ENCODE measurements around the gene RASGEF1C. TPM values are rescaled to one million over a fixed set of nuclear protein-coding genes. Genes with fewer than 3 reads are reported as not detected.

Gene RASGEF1C
- total RNA-seq, 5 donors from 2014 or later (not counting 1 experiment from before 2014, with no cell fraction given): not detected

- Mint-ChIP-seq H3K4me3 (no peak overlapping the region), H3K9me3 (peaks cover 0 to 16% (median 13%) of the 10 kb centered on the region in 3 donors), H3K27me3 (peaks cover 0 to 11% of the 10 kb centered on the region in 2 donors), H3K4me1 (no peaks in the 10 kb centered on the region), H3K36me3 (no peaks in the 10 kb centered on the region), H3K27ac (no peak overlapping the region)
- Histone ChIP-seq H3K4me1 (ENCODE audit: control insufficient read depth in 1 of 2, extremely low read depth in 1 of 2, insufficient read depth in 2 of 2, low read length in 2 of 2) (no peaks in the 10 kb centered on the region), H3K27me3 (replicated peaks in 1 of 2; ENCODE audit: control insufficient read depth in 2 of 2, extremely low read depth in 1 of 2, insufficient read depth in 2 of 2, low read length in 1 of 2) (peaks cover 0 to 11% of the 10 kb centered on the region in 2 experiments), H3K4me3 (ENCODE audit: control insufficient read depth in 1 of 2, extremely low read depth in 1 of 2, low read length in 1 of 2) (no peak overlapping the region), H3K36me3 (ENCODE audit: control insufficient read depth in 2 of 2, extremely low read depth in 1 of 2, insufficient read depth in 1 of 2, low read length in 1 of 2) (no peaks in the 10 kb centered on the region), H3K27ac (ENCODE audit: low read length) (no peak overlapping the region), H3K9me3 (no peaks in the 10 kb centered on the region)
- CTCF ChIA-PET: no interaction called here
- no CpG with 5 or more reads among the region's 2 CpGs for WGBS (ENCODE audit: insufficient coverage)
- no peak for DNase-seq
- POLR2A ChIA-PET: no interaction called here
- ATAC-seq (replicated peaks in 1 of 4): no peak
These were observed 21.2 kb downstream of the RASGEF1C start for GRCh38 chr5:180187767-180188166.

GRCh38 chr5:180180846-180181245 is 28.2 kb downstream of the RASGEF1C start:
- WGBS (ENCODE audit: insufficient coverage): 66% methylated on average over 4 of the region's 11 CpGs
- no peak for ATAC-seq (replicated peaks in 1 of 4)
- Histone ChIP-seq H3K27ac (ENCODE audit: low read length) (no peak overlapping the region), H3K36me3 (ENCODE audit: control insufficient read depth in 2 of 2, extremely low read depth in 1 of 2, insufficient read depth in 1 of 2, low read length in 1 of 2) (no peaks in the 10 kb centered on the region), H3K9me3 (no peaks in the 10 kb centered on the region), H3K4me1 (ENCODE audit: control insufficient read depth in 1 of 2, extremely low read depth in 1 of 2, insufficient read depth in 2 of 2, low read length in 2 of 2) (no peaks in the 10 kb centered on the region), H3K4me3 (ENCODE audit: control insufficient read depth in 1 of 2, extremely low read depth in 1 of 2, low read length in 1 of 2) (no peak overlapping the region), H3K27me3 (replicated peaks in 1 of 2; ENCODE audit: control insufficient read depth in 2 of 2, extremely low read depth in 1 of 2, insufficient read depth in 2 of 2, low read length in 1 of 2) (peaks cover 0 to 28% of the 10 kb centered on the region in 2 experiments)
- Mint-ChIP-seq H3K9me3 (peaks cover 0 to 11% (median 4%) of the 10 kb centered on the region in 3 donors), H3K4me1 (no peaks in the 10 kb centered on the region), H3K27ac (no peak overlapping the region), H3K4me3 (no peak overlapping the region), H3K27me3 (peaks cover 8 to 12% of the 10 kb centered on the region in 2 donors), H3K36me3 (no peaks in the 10 kb centered on the region)
- POLR2A ChIA-PET: no interaction called here
- CTCF ChIA-PET: no interaction called here
- DNase-seq: no peak

- H3K4me1 ChIP-seq (ENCODE audit: control insufficient read depth in 1 of 2, extremely low read depth in 1 of 2, insufficient read depth in 2 of 2, low read length in 2 of 2): no peaks in the 10 kb centered on the region
- H3K27me3 ChIP-seq (replicated peaks in 1 of 2; ENCODE audit: control insufficient read depth in 2 of 2, extremely low read depth in 1 of 2, insufficient read depth in 2 of 2, low read length in 1 of 2): peaks cover 0 to 25% of the 10 kb centered on the region in 2 experiments
- H3K9me3 ChIP-seq: no peaks in the 10 kb centered on the region
- H3K36me3 ChIP-seq (ENCODE audit: control insufficient read depth in 2 of 2, extremely low read depth in 1 of 2, insufficient read depth in 1 of 2, low read length in 1 of 2): no peaks in the 10 kb centered on the region
- no peak for ATAC-seq (replicated peaks in 1 of 4)
- DNase-seq: no peak
- Mint-ChIP-seq H3K36me3 (no peaks in the 10 kb centered on the region), H3K4me3 (no peak overlapping the region), H3K27ac (no peak overlapping the region), H3K9me3 (peaks cover 0 to 11% (median 4%) of the 10 kb centered on the region in 3 donors), H3K27me3 (peaks cover 8 to 12% of the 10 kb centered on the region in 2 donors), H3K4me1 (no peaks in the 10 kb centered on the region)
- no peak overlapping the region for H3K27ac ChIP-seq (ENCODE audit: low read length)
- H3K4me3 ChIP-seq (ENCODE audit: control insufficient read depth in 1 of 2, extremely low read depth in 1 of 2, low read length in 1 of 2): no peak overlapping the region
- 78% methylated on average over 3 of the region's 6 CpGs for WGBS (ENCODE audit: insufficient coverage)
- CTCF ChIA-PET: no interaction called here
- POLR2A ChIA-PET: no interaction called here
These were observed 28.6 kb downstream of the RASGEF1C start for GRCh38 chr5:180180421-180180820.

GRCh38 chr5:180179442-180180420 is 29.3 kb downstream of the RASGEF1C start:
- no peaks in the 10 kb centered on the region for H3K36me3 ChIP-seq (ENCODE audit: control insufficient read depth in 2 of 2, extremely low read depth in 1 of 2, insufficient read depth in 1 of 2, low read length in 1 of 2)
- POLR2A ChIA-PET: interaction anchor here in 1 of 2 donors (0.6 kb wide), 1 partner anchor 478 kb away, joined by 9 read pairs; no protein-coding TSS in a partner anchor
- H3K4me1 ChIP-seq (ENCODE audit: control insufficient read depth in 1 of 2, extremely low read depth in 1 of 2, insufficient read depth in 2 of 2, low read length in 2 of 2): no peaks in the 10 kb centered on the region
- H3K27ac Mint-ChIP-seq: no peak overlapping the region
- H3K36me3 Mint-ChIP-seq: no peaks in the 10 kb centered on the region
- peaks cover 8 to 12% of the 10 kb centered on the region in 2 donors for H3K27me3 Mint-ChIP-seq
- H3K9me3 ChIP-seq: no peaks in the 10 kb centered on the region
- H3K27ac ChIP-seq (ENCODE audit: low read length): no peak overlapping the region
- DNase-seq (no peak), ATAC-seq (replicated peaks in 1 of 4) (no peak)
- H3K4me3 Mint-ChIP-seq: no peak overlapping the region
- CTCF ChIA-PET: no interaction called here
- H3K9me3 Mint-ChIP-seq: peaks cover 0 to 11% (median 4%) of the 10 kb centered on the region in 3 donors
- no peaks in the 10 kb centered on the region for H3K4me1 Mint-ChIP-seq
- peaks cover 0 to 30% of the 10 kb centered on the region in 2 experiments for H3K27me3 ChIP-seq (replicated peaks in 1 of 2; ENCODE audit: control insufficient read depth in 2 of 2, extremely low read depth in 1 of 2, insufficient read depth in 2 of 2, low read length in 1 of 2)
- no peak overlapping the region for H3K4me3 ChIP-seq (ENCODE audit: control insufficient read depth in 1 of 2, extremely low read depth in 1 of 2, low read length in 1 of 2)
- WGBS (ENCODE audit: insufficient coverage): 75% methylated on average over 12 of the region's 23 CpGs

- ATAC-seq (replicated peaks in 1 of 4) (no peak), DNase-seq (no peak)
- Mint-ChIP-seq H3K4me1 (no peaks in the 10 kb centered on the region), H3K9me3 (peaks cover 0 to 11% (median 4%) of the 10 kb centered on the region in 3 donors), H3K4me3 (no peak overlapping the region), H3K27me3 (peaks cover 8 to 12% of the 10 kb centered on the region in 2 donors), H3K27ac (no peak overlapping the region), H3K36me3 (no peaks in the 10 kb centered on the region)
- Histone ChIP-seq H3K4me1 (ENCODE audit: control insufficient read depth in 1 of 2, extremely low read depth in 1 of 2, insufficient read depth in 2 of 2, low read length in 2 of 2) (no peaks in the 10 kb centered on the region), H3K4me3 (ENCODE audit: control insufficient read depth in 1 of 2, extremely low read depth in 1 of 2, low read length in 1 of 2) (no peak overlapping the region), H3K9me3 (no peaks in the 10 kb centered on the region), H3K27me3 (replicated peaks in 1 of 2; ENCODE audit: control insufficient read depth in 2 of 2, extremely low read depth in 1 of 2, insufficient read depth in 2 of 2, low read length in 1 of 2) (peaks cover 0 to 25% of the 10 kb centered on the region in 2 experiments), H3K36me3 (ENCODE audit: control insufficient read depth in 2 of 2, extremely low read depth in 1 of 2, insufficient read depth in 1 of 2, low read length in 1 of 2) (no peaks in the 10 kb centered on the region), H3K27ac (ENCODE audit: low read length) (no peak overlapping the region)
- POLR2A ChIA-PET: no interaction called here
- CTCF ChIA-PET: no interaction called here
- 86% methylated on average over 22 of the region's 25 CpGs for WGBS (ENCODE audit: insufficient coverage)
These were observed 30.2 kb downstream of the RASGEF1C start for GRCh38 chr5:180178531-180179441.

- Mint-ChIP-seq H3K4me1 (no peaks in the 10 kb centered on the region), H3K9me3 (no peaks in the 10 kb centered on the region), H3K27ac (no peak overlapping the region), H3K36me3 (no peaks in the 10 kb centered on the region), H3K27me3 (peaks cover 3 to 14% of the 10 kb centered on the region in 2 donors), H3K4me3 (no peak overlapping the region)
- 96% methylated on average over 5 of the region's 8 CpGs for WGBS (ENCODE audit: insufficient coverage)
- ATAC-seq (replicated peaks in 1 of 4) (no peak), DNase-seq (no peak)
- Histone ChIP-seq H3K27me3 (replicated peaks in 1 of 2; ENCODE audit: control insufficient read depth in 2 of 2, extremely low read depth in 1 of 2, insufficient read depth in 2 of 2, low read length in 1 of 2) (peaks cover 0 to 37% of the 10 kb centered on the region in 2 experiments), H3K4me1 (ENCODE audit: control insufficient read depth in 1 of 2, extremely low read depth in 1 of 2, insufficient read depth in 2 of 2, low read length in 2 of 2) (no peaks in the 10 kb centered on the region), H3K9me3 (no peaks in the 10 kb centered on the region), H3K27ac (ENCODE audit: low read length) (no peak overlapping the region), H3K4me3 (ENCODE audit: control insufficient read depth in 1 of 2, extremely low read depth in 1 of 2, low read length in 1 of 2) (no peak overlapping the region), H3K36me3 (ENCODE audit: control insufficient read depth in 2 of 2, extremely low read depth in 1 of 2, insufficient read depth in 1 of 2, low read length in 1 of 2) (no peaks in the 10 kb centered on the region)
- ChIA-PET CTCF (no interaction called here), POLR2A (no interaction called here)
These were observed 32.8 kb downstream of the RASGEF1C start for GRCh38 chr5:180176191-180176590.
